Stimulated activated naive CD4-positive, alpha-beta T cell (primary cell): ENCODE measurements around the gene TRMT2A.

Source experiments
- DNase-seq, 6 experiments: peaks; one replicate each; lab custom pipeline; 2025; lab: John Stamatoyannopoulos, UW

TRMT2A gene

GRCh38 chr22:20149257-20150250, 32.5 kb upstream of the TRMT2A start:
- DNase-seq = no peak

GRCh38 chr22:20148414-20148813, 31.4 kb upstream of the TRMT2A start:
- DNase-seq = no peak

- peak in 1 of 6 experiments; percentile 2 for DNase-seq
Measured at GRCh38 chr22:20147237-20147988, 30.4 kb upstream of the TRMT2A start.

- no peak for DNase-seq
Measured at GRCh38 chr22:20146777-20147176, 29.8 kb upstream of the TRMT2A start.

- DNase-seq = no peak
Measured at GRCh38 chr22:20145832-20146223, 28.8 kb upstream of the TRMT2A start.

GRCh38 chr22:20145206-20145831, 28.3 kb upstream of the TRMT2A start:
- no peak for DNase-seq

- DNase-seq = no peak
Measured at GRCh38 chr22:20143883-20144665, 27.0 kb upstream of the TRMT2A start.

- DNase-seq = no peak
Measured at GRCh38 chr22:20142711-20143621, 25.9 kb upstream of the TRMT2A start.

- DNase-seq = no peak
Measured at GRCh38 chr22:20141186-20142077, 24.4 kb upstream of the TRMT2A start.

GRCh38 chr22:20140521-20140964, 23.5 kb upstream of the TRMT2A start:
- DNase-seq = no peak

- no peak for DNase-seq
Measured at GRCh38 chr22:20140107-20140445, 23.1 kb upstream of the TRMT2A start.

GRCh38 chr22:20139391-20140106, 22.5 kb upstream of the TRMT2A start:
- no peak for DNase-seq

GRCh38 chr22:20138868-20139267, 21.8 kb upstream of the TRMT2A start:
- no peak for DNase-seq

GRCh38 chr22:20138417-20138738, 21.4 kb upstream of the TRMT2A start:
- no peak for DNase-seq

- no peak for DNase-seq
Measured at GRCh38 chr22:20137671-20138416, 20.8 kb upstream of the TRMT2A start.

GRCh38 chr22:20137113-20137512, 20.1 kb upstream of the TRMT2A start:
- no peak for DNase-seq

GRCh38 chr22:20136603-20136873, 19.5 kb upstream of the TRMT2A start:
- DNase-seq = no peak

- DNase-seq = no peak
Measured at GRCh38 chr22:20135806-20136602, 19.0 kb upstream of the TRMT2A start.
